GM18511 (cell line): ENCODE results near the gene RHOBTB3.
A peak's percentile ranks its signal among the peaks of the same experiment; 100 is the strongest.

Experiments
- ATAC-seq: cut with Tn5 transposase; IDR thresholded peaks from one replicate; pipeline ENCODE4 v1.9.1; 2021; ENCODE audit warnings: mild to moderate bottlenecking, moderate library complexity; ENCODE audit not compliant: unreplicated experiment

The RHOBTB3 gene

GRCh38 chr5:95837492-95837891 lies 106.4 kb downstream of the RHOBTB3 start:
- no peak for ATAC-seq

DNA sequence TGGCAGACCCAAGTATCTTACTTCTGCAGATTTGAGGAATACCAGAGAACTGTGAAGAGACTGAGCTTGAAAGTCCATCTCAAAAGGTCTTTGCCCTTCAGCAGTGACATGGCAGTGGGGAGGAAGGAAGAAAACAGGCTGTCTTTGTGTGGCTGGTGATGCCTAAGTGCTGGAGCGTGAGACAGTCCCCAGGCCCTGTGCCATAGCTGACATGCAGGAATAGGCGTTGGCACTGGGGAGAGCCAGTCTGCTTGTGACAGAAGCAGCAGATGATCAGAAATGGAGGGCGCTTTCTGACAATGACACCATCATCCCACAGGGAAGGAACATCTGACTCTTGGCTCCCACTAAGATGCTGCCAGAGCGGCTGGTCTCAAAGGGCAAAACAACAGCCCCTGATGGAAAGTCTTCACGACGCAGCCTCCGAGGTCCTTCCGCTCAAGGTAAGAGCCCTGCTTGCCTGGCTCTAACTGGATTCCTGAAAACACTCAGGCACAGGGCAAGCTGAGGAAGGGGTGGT lies 106.9 kb downstream of the RHOBTB3 start:
- ATAC-seq, result no peak

GRCh38 chr5:95838556-95838955 lies 107.4 kb downstream of the RHOBTB3 start:
- ATAC-seq, result no peak

- no peak for ATAC-seq
These were observed 108.5 kb downstream of the RHOBTB3 start for GRCh38 chr5:95839658-95840057.

DNA sequence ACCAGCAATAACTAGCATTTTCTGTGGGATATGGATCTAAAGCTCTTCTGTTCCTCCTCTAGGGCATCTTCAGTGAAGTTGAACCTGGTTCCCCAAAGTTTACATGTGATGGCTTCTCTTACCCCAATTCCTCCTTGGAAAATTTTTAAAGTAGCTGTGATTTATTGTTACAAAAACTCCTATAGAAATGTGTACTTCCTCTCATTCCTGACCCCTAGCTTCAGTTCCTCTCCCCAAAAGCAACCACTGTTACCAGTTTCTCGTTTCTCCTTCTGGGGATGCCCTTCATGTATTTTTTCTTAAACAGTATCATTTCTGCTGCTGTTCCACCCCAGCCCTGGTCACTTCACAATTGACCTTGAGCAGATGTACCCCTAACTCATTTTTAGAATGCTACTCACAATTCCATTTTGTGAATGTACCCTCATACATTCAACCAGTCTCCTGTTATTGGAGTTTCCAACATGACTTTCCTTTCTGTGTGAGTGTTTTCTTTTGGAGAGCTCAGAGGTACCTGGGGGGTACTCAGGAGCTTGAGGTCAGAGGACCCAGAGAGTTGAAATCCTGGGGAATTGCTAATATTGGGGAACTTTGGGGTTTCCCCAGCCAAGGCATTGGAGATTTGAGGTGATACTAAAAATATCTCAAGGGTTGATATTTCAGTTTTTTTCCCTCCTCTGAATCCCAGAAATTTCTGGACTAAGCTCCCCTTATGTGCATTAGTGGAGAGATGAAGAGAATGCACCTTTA lies 110.0 kb downstream of the RHOBTB3 start:
- no peak for ATAC-seq

DNA sequence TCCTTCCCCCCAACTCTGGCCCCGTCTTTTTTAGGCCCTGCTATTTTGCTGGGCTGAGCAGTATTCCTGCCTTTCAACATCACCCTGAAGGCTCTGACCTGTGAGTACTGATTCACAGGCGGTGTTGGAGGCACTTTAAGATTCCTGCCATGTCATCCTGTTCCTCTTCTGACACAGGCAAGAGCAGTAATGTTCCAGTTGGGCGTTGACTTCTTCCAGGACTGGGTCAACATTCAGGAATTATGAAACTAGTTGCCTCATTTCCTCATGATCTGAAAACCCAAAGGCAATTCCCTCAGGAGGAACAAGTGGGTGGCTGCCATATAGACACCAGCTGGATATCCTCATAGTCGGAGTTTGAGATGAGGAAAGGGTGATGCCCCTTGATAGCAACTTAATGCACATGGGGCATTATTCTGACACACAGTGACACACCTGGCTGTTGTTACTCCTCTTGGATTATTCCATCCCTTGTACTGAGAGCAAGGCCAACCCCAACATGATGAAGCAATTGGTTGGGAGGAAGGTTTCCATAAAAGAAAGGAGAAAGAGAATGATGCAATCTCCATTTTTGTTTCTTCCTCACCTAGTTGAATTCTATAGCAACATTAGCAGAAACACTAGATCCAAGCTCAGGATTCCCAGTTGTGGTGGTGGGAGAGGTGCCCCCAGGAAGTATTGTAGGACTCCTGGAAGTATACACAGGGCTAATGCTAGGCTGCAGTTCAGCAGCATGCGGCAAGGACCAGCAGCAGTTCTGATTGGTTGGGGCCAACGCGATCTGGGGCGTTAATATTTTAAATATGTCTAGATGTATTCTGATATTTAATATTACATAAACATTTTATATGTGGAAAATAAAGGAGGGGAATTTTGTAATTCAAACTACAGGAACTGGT lies 111.0 kb downstream of the RHOBTB3 start:
- ATAC-seq, result no peak

GRCh38 chr5:95842854-95843544 lies 111.9 kb downstream of the RHOBTB3 start:
- ATAC-seq, result peak; percentile 94

DNA sequence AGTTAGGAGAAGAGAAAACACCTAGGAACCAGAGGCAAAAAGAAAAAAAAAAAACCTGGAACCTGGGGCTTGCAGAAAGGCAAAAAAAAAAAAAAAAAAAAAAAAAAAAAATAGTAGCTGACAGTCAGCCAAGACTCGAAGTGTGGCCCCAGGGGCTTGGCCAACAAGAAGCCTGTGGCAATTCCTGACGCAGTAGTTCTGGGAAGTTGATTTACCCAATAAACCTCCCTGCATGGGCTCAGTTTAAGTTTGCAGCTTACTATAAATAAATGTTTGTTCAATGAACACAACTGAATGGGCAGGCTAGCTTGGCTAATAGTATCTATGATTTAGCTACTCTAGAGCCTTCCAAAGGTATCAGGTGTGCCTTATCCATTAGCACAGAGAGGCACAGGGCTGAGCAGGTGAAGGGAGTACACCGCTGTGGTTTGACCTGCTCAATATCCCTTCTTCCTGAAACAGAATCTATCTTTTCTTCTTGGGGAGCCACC lies 112.6 kb downstream of the RHOBTB3 start:
- no peak for ATAC-seq

DNA sequence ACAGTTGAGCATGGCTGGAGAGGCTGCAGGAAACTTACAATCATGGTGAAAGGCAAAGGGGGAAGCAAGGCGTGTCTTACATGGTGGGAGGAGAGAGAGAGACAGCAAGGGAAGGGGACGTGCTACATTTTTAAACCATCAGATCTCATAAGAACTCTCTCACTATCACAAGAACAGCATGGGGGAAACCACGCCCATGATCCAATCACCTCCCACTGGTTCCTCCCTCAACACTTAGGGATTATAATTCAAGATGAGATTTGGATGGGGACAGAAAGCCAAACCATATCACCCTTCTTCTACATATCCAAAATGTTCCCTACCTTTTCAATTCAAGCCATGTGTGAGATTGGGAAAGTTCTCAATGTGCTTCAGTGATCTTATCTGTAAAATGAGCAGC lies 114.3 kb downstream of the RHOBTB3 start:
- ATAC-seq, result no peak
